Calu3 (cell line): ENCODE results near the gene CDKL4. TPM values are rescaled to one million over a fixed set of nuclear protein-coding genes. Genes with fewer than 3 reads are reported as not detected.

Experiments
- BruUV-seq: library from RNA; stranded (reverse); fragments of 400-500 nt; replicated peaks from 2 replicates; lab custom pipeline; 2021; lab: Mats Ljungman, UMichigan
- CTCF ChIA-PET: fragments of 300-600 bp; sonication (Branson Sonifier 250); formaldehyde crosslinking; loops from one replicate; lab custom pipeline; 2022; ENCODE audit warnings: antibody characterized with exemption; lab: Charles Lee
- DNase-seq: peaks from one replicate; pipeline ENCODE4 v3.0.0; 2022
- H3K27ac Mint-ChIP-seq: one replicate; pipeline ENCODE4 v1.8.0; 2022; ENCODE audit warnings: mixed read lengths; ENCODE audit not compliant: unreplicated experiment
- H3K27me3 Mint-ChIP-seq: one replicate; pipeline ENCODE4 v1.8.0; 2022; ENCODE audit warnings: mixed read lengths; ENCODE audit not compliant: unreplicated experiment
- H3K36me3 Mint-ChIP-seq: one replicate; pipeline ENCODE4 v1.8.0; 2022; ENCODE audit warnings: mild to moderate bottlenecking, moderate library complexity, mixed read lengths; ENCODE audit not compliant: insufficient read depth, unreplicated experiment
- H3K4me1 Mint-ChIP-seq: one replicate; pipeline ENCODE4 v1.8.0; 2022; ENCODE audit warnings: mild to moderate bottlenecking, low read depth, mixed read lengths; ENCODE audit not compliant: unreplicated experiment
- H3K4me3 Mint-ChIP-seq: one replicate; pipeline ENCODE4 v1.8.0; 2022; ENCODE audit warnings: mild to moderate bottlenecking, low read depth, moderate library complexity, mixed read lengths; ENCODE audit not compliant: unreplicated experiment
- H3K9me3 Mint-ChIP-seq: one replicate; pipeline ENCODE4 v1.8.0; 2022; ENCODE audit warnings: low read depth, mixed read lengths; ENCODE audit not compliant: unreplicated experiment
- intact Hi-C: fragments of 100-400 bp; cut with micrococcal nuclease; formaldehyde crosslinking; loops from one replicate; pipeline ENCODE4 v1.10.0; 2022; ENCODE audit not compliant: unreplicated experiment
- total RNA-seq: library from RNA; stranded (reverse); gene quantifications from 2 replicates; pipeline ENCODE4 v1.2.3, GENCODE V29; 2022
- TF ChIP-seq, protein P1 (sequence below): fragments of 200-600 bp; IDR thresholded peaks from one replicate; pipeline ENCODE4 v1.8.0; 2022; ENCODE audit warnings: antibody characterized with exemption; ENCODE audit not compliant: unreplicated experiment

CDKL4 gene
- total RNA-seq, 1 experiment from 2014 or later, result 0.83 TPM

DNA sequence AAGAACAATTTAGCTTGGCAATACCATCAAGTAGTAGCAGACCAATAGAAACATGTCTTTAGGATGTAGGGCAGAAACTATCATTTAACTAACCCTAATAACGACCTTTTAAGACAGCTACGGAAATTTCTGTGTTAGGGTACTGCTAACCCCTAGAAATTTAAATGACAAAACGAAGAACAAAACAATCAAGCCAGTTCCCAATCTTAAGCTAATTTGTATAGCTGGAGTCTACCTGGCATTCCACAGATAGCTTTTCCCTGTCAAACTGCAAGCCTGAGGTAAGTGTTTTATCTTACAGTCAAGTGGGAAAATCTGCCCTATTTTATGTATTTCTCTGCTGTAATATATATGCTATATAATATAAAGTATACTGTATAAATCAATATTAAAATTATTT, 37.6 kb upstream of the CDKL4 start:
- BruUV-seq, result no TSS peak

DNA sequence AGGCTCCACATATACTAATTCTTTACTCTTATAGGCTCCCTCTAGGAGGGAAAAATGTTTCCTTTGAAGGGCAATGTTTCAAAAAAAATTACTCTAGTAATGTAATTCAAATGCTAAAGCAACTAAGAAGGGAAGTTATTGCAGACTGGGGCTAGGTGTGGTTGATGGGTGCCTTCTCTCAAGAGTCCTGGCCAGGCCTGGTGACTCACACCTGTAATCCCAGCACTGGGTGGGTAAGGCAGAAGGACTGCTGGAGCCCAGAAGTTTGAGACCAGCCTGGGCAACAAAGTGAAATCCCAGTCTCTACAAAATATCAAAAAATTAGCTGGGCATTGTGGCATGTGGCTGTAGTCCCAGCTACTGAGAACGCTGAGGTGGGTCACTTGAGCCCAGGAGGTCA, 31.2 kb upstream of the CDKL4 start:
- CTCF ChIA-PET, result no interaction called here
- BruUV-seq, result no TSS peak
- H3K4me1 Mint-ChIP-seq, result no peaks in the 10 kb centered on the region
- peaks cover 15% of the 10 kb centered on the region for H3K36me3 Mint-ChIP-seq
- DNase-seq, result peak; percentile 7
- intact Hi-C loops, result no loop called here
- TF ChIP-seq, protein P1, sequence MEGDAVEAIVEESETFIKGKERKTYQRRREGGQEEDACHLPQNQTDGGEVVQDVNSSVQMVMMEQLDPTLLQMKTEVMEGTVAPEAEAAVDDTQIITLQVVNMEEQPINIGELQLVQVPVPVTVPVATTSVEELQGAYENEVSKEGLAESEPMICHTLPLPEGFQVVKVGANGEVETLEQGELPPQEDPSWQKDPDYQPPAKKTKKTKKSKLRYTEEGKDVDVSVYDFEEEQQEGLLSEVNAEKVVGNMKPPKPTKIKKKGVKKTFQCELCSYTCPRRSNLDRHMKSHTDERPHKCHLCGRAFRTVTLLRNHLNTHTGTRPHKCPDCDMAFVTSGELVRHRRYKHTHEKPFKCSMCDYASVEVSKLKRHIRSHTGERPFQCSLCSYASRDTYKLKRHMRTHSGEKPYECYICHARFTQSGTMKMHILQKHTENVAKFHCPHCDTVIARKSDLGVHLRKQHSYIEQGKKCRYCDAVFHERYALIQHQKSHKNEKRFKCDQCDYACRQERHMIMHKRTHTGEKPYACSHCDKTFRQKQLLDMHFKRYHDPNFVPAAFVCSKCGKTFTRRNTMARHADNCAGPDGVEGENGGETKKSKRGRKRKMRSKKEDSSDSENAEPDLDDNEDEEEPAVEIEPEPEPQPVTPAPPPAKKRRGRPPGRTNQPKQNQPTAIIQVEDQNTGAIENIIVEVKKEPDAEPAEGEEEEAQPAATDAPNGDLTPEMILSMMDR, result no peak
- H3K27me3 Mint-ChIP-seq, result no peaks in the 10 kb centered on the region
- no peak overlapping the region for H3K27ac Mint-ChIP-seq
- H3K4me3 Mint-ChIP-seq, result no peak overlapping the region
- H3K9me3 Mint-ChIP-seq, result no peaks in the 10 kb centered on the region

More for the DNA sequence above, 37.6 kb upstream of the CDKL4 start:
- CTCF ChIA-PET, result no interaction called here
- intact Hi-C loops, result no loop called here
- Mint-ChIP-seq H3K9me3 (no peaks in the 10 kb centered on the region), H3K4me3 (no peak overlapping the region), H3K36me3 (peaks cover 9% of the 10 kb centered on the region), H3K27me3 (no peaks in the 10 kb centered on the region), H3K27ac (no peak overlapping the region), H3K4me1 (no peaks in the 10 kb centered on the region)
- TF ChIP-seq, protein P1, result no peak
- no peak for DNase-seq

DNA sequence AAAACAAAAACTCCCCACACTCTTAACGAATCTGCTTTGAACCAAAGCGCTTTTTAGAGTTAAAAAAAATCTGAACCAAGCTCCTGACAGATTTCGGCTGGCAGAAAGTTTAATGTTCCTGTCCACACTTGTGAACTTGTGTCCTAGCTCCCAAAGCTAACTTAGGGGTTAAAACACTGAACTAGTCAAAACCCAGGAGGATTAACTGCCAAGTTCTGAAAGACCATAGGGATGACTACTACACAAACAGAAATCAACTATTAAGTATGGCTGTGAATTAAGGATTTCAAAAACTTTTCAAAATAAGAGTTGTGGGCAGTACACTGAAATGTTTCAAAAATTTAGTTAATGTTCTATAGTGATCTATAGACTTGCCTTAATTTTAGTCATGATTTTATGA, 26.2 kb upstream of the CDKL4 start:
- Mint-ChIP-seq H3K36me3 (peaks cover 12% of the 10 kb centered on the region), H3K27ac (no peak overlapping the region), H3K4me3 (no peak overlapping the region), H3K9me3 (no peaks in the 10 kb centered on the region), H3K27me3 (no peaks in the 10 kb centered on the region), H3K4me1 (no peaks in the 10 kb centered on the region)
- intact Hi-C loops, result no loop called here
- no peak for DNase-seq
- CTCF ChIA-PET, result no interaction called here
- TF ChIP-seq, protein P1, result no peak
- no TSS peak for BruUV-seq

DNA sequence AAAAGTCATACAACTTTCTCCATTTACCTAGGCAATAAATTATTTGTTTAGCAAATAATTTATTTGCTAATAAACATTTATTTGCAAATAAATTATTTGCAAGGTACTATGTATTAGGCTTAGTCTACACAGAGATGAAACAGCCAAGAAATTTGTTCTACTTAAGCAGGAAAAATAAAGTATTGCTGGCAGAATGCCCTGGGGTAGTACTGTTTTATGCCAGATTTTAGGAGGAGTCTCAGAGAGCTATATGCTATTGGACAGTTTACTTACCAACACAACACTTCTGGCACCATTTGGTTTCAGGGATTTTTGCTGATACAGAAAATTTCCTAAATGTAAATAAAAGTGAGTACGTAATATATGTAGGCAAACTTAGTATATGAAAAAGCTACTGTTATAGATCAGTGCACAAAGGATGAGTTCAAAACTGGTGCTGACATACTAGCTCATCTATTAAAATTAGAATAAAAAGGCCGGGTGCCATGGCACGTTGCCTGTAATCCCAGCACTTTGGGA, 23.2 kb upstream of the CDKL4 start:
- DNase-seq, result no peak
- intact Hi-C loops, result no loop called here
- CTCF ChIA-PET, result interaction anchor here (0.7 kb wide), 2 partner anchors 20 to 367 kb away, joined by 3 read pairs; no protein-coding TSS in a partner anchor

More for the DNA sequence above, 23.2 kb upstream of the CDKL4 start:
- no peak overlapping the region for H3K4me3 Mint-ChIP-seq
- TF ChIP-seq, protein P1, result no peak
- no peaks in the 10 kb centered on the region for H3K27me3 Mint-ChIP-seq
- no TSS peak for BruUV-seq
- no peaks in the 10 kb centered on the region for H3K4me1 Mint-ChIP-seq
- H3K9me3 Mint-ChIP-seq, result no peaks in the 10 kb centered on the region
- H3K27ac Mint-ChIP-seq, result no peak overlapping the region
- H3K36me3 Mint-ChIP-seq, result peaks cover 12% of the 10 kb centered on the region
